RWPE2 (cell line): Measurements from ENCODE around the gene CC2D1A.

Experiments used
- ATAC-seq: fragments of 200-7000 bp; cut with Tn5 transposase; 3 replicates; pipeline ENCODE4 v1.9.1; 2021; ENCODE audit warnings: low read depth
- DNase-seq: peaks from one replicate; pipeline ENCODE4 v3.0.0-alpha.2; 2020; ENCODE audit warnings: low spot score
- H3K27ac ChIP-seq: fragments of 450-650 bp; 2 replicates; pipeline ENCODE4 v1.5.1; 2017; ENCODE audit warnings: mild to moderate bottlenecking; ENCODE audit not compliant: poor library complexity, severe bottlenecking
- H3K27me3 ChIP-seq: fragments of 250-450 bp; sonication (Bioruptor Pico); 2 replicates; pipeline ENCODE4 v1.5.1; 2021; ENCODE audit warnings: mild to moderate bottlenecking, moderate library complexity; ENCODE audit not compliant: insufficient read depth, poor library complexity, severe bottlenecking
- H3K36me3 ChIP-seq: fragments of 250-450 bp; sonication (Bioruptor Pico); 2 replicates; pipeline ENCODE4 v1.5.1; 2020; ENCODE audit warnings: low read depth, mild to moderate bottlenecking, moderate library complexity
- H3K4me1 ChIP-seq: fragments of 250-450 bp; sonication (Bioruptor Pico); 2 replicates; pipeline ENCODE4 v1.5.1; 2021; ENCODE audit warnings: mild to moderate bottlenecking, moderate library complexity; ENCODE audit not compliant: insufficient read depth, poor library complexity, severe bottlenecking
- H3K4me3 ChIP-seq: fragments of 250-450 bp; sonication (Bioruptor Pico); 2 replicates; pipeline ENCODE4 v1.5.1; 2021; ENCODE audit warnings: mild to moderate bottlenecking, moderate library complexity; ENCODE audit not compliant: severe bottlenecking
- H3K9me3 ChIP-seq: fragments of 250-450 bp; sonication (Bioruptor Pico); 2 replicates; pipeline ENCODE4 v1.5.1; 2021; ENCODE audit warnings: mild to moderate bottlenecking, moderate library complexity; ENCODE audit not compliant: severe bottlenecking
- TF ChIP-seq, protein P1 (sequence below): fragments of 450-650 bp; IDR thresholded peaks from one replicate; pipeline ENCODE4 v1.5.1; 2017; ENCODE audit warnings: mild to moderate bottlenecking, moderate library complexity; ENCODE audit not compliant: poor library complexity, severe bottlenecking

The CC2D1A gene

DNA sequence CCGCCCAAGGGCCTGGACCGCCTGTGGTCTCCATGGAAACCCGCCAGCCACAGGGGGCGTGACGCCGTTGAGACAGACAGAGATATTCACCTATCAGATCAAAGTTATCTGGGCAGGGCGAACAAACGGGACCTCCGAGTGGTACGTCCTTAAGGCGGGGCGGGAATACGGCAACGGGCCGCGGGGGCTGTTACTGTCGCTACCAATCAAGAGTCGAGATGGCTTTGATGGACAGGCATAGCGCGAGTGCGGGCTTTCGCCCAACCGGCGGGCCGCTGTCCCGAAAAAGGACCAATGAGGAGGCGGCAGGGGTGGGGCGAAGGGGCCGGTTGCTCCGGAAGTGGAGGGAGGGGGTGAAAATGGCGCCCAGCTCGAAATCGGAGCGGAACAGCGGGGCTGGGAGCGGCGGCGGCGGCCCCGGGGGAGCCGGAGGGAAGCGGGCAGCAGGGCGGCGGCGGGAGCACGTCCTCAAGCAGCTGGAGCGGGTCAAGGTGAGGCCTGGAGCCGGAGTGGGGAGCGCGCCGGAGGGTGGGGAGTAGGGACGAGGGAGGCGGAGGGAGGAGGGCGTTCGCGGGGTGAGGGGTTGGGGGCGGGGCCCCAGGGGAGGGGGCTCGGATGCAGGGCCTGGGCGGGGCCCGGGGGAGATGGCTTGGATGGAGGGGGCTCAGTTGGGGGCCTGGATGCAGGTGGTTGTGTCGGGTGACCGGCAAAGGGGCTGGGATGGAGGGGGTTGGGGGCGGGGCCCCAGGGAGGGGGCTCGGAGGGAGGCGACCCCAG, 46.3 kb downstream of the CC2D1A start, which contains the start of gene DCAF15:
Gene DCAF15, plus strand, starts transcription at position 356 of the 777 bp plus-strand sequence. Its CDS starts 4 bp downstream, at position 360.
- peaks cover 33% of the 10 kb centered on the region for H3K36me3 ChIP-seq
- no peaks in the 10 kb centered on the region for H3K9me3 ChIP-seq
- TF ChIP-seq, protein P1, sequence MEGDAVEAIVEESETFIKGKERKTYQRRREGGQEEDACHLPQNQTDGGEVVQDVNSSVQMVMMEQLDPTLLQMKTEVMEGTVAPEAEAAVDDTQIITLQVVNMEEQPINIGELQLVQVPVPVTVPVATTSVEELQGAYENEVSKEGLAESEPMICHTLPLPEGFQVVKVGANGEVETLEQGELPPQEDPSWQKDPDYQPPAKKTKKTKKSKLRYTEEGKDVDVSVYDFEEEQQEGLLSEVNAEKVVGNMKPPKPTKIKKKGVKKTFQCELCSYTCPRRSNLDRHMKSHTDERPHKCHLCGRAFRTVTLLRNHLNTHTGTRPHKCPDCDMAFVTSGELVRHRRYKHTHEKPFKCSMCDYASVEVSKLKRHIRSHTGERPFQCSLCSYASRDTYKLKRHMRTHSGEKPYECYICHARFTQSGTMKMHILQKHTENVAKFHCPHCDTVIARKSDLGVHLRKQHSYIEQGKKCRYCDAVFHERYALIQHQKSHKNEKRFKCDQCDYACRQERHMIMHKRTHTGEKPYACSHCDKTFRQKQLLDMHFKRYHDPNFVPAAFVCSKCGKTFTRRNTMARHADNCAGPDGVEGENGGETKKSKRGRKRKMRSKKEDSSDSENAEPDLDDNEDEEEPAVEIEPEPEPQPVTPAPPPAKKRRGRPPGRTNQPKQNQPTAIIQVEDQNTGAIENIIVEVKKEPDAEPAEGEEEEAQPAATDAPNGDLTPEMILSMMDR, result no peak
- ATAC-seq, result peak; percentile 99
- H3K27me3 ChIP-seq, result no peaks in the 10 kb centered on the region
- peaks cover 4% of the 10 kb centered on the region for H3K4me1 ChIP-seq
- DNase-seq, result peak; percentile 99
- peak within 1 kb of the TSS; percentile 45 for H3K4me3 ChIP-seq
- peak within 1 kb of the TSS; percentile 52 for H3K27ac ChIP-seq

DNA sequence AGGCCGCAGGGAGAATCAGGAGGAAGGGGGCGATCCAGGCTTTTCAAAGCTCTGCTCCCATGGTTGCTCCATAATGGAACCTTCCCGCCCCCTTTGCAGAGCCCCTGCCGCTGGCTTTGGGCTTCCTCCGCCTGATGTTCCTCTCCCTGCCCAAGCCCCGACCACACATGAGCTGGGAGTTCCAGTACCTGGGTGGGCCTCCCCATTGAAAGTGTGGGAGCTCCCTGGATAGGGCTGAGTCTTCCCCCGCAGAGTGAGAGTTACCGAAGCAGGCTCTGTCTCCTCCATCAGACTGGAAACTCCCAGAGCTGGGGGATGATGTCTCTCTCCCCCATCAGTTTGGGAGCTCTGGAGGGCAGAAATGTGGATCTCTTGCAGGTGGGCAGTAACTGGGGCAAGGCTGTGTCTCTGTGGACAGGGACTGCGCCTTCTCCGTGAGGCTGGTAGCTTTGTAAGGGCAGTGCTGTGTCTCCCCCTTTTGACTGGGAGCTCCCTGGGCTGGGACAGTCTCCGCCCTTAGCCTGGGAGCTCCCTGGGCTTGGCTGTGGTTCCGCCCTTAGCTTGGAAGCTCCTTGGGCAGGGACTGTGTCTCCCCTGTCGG, 47.0 kb downstream of the CC2D1A start:
- H3K27me3 ChIP-seq, result no peaks in the 10 kb centered on the region
- TF ChIP-seq, protein P1, result peak; percentile 33
- ATAC-seq, result peak; percentile 32
- peak overlapping the region; percentile 52 for H3K27ac ChIP-seq
- peaks cover 4% of the 10 kb centered on the region for H3K4me1 ChIP-seq
- H3K4me3 ChIP-seq, result peak overlapping the region; percentile 45
- DNase-seq, result no peak
- no peaks in the 10 kb centered on the region for H3K9me3 ChIP-seq
- peaks cover 39% of the 10 kb centered on the region for H3K36me3 ChIP-seq

DNA sequence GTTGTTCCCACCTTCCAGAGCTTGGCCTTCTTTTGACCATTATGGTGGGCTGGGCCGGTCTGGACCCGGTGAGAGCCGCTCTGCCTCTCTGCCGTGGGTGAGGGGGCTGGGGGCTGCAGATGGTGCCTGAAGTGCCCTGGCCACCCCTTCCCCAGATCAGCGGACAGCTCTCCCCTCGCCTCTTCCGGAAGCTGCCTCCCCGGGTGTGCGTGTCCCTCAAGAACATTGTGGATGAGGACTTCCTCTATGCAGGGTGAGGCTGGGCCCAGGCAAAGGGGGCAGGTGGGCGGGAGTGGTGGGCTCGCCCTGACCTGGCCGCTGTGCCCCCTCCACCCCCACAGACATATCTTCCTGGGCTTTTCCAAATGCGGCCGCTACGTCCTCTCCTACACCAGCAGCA, 48.2 kb downstream of the CC2D1A start:
- peaks cover 4% of the 10 kb centered on the region for H3K4me1 ChIP-seq
- no peak for DNase-seq
- no peaks in the 10 kb centered on the region for H3K27me3 ChIP-seq
- no peak overlapping the region for H3K27ac ChIP-seq
- H3K4me3 ChIP-seq, result no peak overlapping the region
- no peaks in the 10 kb centered on the region for H3K9me3 ChIP-seq
- H3K36me3 ChIP-seq, result peaks cover 46% of the 10 kb centered on the region
- TF ChIP-seq, protein P1, result no peak
- no peak for ATAC-seq

DNA sequence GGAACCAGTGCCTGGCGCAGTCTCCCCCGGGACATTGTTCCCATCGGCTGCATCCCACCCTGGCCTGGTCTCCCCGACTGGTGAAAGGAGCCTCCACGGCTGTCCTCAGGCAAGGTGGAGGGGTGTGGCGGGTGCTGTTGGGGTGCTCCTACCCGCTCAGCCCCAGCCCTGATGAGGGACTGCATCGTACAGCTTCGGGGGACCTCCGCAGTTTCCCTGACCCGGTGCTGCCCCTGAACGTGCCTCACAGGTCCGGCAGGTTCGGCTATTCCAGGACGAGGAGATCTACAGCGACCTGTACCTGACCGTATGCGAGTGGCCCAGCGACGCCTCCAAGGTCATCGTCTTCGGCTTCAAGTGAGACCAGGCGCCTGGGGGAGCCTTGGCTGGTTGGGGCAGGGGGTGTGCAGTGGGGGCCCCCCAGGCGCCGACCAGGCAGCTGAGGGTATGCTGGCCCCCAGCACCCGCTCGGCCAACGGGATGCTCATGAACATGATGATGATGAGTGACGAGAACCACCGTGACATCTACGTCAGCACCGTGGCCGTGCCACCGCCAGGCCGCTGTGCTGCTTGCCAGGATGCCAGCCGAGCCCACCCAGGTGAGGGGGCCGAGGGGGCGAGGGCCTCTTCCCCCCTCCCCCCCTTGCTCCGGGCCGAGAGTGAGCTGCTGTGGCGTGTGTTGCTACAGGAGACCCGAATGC, 49.8 kb downstream of the CC2D1A start:
- peaks cover 60% of the 10 kb centered on the region for H3K36me3 ChIP-seq
- H3K9me3 ChIP-seq, result no peaks in the 10 kb centered on the region
- ATAC-seq (no peak), DNase-seq (no peak)
- TF ChIP-seq, protein P1, result no peak
- peaks cover 4% of the 10 kb centered on the region for H3K4me1 ChIP-seq
- no peak overlapping the region for H3K27ac ChIP-seq
- H3K4me3 ChIP-seq, result no peak overlapping the region
- no peaks in the 10 kb centered on the region for H3K27me3 ChIP-seq
